ENCODE measurements around the gene MPP3. TPM values are rescaled to one million over a fixed set of nuclear protein-coding genes. Genes with fewer than 3 reads are reported as not detected.
A peak's percentile ranks its signal among the peaks of the same experiment; 100 is the strongest.

Gene MPP3
- total RNA-seq, 2 experiments from 2014 or later = not detected

DNA sequence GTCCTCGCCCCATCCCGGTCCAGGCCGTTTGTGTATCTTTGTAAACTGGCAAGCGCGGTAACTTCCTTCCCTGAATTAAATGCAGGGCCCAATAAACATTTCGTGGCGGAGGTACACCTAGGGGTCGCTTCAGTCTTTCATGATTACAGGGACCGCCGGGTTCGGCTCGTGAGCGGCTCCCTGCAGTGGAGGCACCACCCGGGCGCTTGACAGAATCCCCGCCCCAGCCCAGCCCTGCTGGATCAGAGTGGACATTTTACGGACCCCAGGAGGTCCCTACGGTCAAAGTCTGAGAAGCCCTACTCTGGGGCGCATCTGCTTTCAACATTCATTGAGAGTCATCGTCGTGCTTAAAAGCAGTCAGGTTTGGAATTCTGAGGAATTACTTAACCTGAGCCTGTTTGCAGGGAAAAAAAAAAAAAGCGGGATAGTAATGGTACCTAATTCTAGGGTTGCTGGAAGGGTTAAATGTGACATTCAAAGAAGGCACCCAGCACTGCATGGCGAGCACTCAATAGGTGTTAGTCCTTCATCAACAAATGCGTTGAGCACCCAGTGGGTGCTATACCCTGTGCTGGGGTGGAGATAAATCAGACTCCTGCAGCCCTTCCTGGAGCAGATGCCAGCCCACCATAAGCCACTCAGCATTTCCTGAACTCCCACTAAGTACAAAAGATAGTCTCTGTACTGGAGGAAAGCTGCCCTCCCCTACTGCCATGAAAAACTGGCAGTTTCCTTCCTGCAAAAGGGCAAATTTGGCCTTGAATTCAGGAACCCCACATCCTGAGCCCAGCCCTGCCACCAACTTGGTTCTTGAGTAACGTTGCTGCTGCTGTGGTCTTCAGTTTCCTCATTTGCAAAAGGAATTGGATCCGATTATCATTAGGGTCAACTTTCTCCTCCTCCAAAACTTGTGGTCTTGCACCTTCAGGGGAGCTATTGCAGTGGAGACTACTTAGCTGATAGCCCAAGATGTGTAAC lies 53.5 kb downstream of the MPP3 start:
- ChIA-PET CTCF (ENCODE audit: unreplicated experiment) (no interaction called here), POLR2A (no interaction called here)
- TF ChIP-seq EZH2phosphoT487 (IDR thresholded peaks at IDR 0.05; ENCODE audit: borderline replicate concordance, low read depth, low read length) = no peak
- TF ChIP-seq, protein P1, sequence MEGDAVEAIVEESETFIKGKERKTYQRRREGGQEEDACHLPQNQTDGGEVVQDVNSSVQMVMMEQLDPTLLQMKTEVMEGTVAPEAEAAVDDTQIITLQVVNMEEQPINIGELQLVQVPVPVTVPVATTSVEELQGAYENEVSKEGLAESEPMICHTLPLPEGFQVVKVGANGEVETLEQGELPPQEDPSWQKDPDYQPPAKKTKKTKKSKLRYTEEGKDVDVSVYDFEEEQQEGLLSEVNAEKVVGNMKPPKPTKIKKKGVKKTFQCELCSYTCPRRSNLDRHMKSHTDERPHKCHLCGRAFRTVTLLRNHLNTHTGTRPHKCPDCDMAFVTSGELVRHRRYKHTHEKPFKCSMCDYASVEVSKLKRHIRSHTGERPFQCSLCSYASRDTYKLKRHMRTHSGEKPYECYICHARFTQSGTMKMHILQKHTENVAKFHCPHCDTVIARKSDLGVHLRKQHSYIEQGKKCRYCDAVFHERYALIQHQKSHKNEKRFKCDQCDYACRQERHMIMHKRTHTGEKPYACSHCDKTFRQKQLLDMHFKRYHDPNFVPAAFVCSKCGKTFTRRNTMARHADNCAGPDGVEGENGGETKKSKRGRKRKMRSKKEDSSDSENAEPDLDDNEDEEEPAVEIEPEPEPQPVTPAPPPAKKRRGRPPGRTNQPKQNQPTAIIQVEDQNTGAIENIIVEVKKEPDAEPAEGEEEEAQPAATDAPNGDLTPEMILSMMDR (conservative IDR thresholded peaks at IDR 0.05; ENCODE audit: low read length) = peak; percentile 45; the same call in 1 of the 2 replicates
- Histone ChIP-seq H3K4me1 (ENCODE audit: insufficient read depth, low read length, poor library complexity, severe bottlenecking) (peaks cover 13% of the 10 kb centered on the region), H3K36me3 (ENCODE audit: insufficient read depth, low read length) (no peaks in the 10 kb centered on the region), H3K4me2 (ENCODE audit: low read length) (peak overlapping the region; percentile 99), H3K9me3 (ENCODE audit: low read length) (no peaks in the 10 kb centered on the region), H4K20me1 (ENCODE audit: insufficient read depth, low read length) (no peaks in the 10 kb centered on the region), H3K9me2 (ENCODE audit: insufficient read depth, low read length) (no peaks in the 10 kb centered on the region), H3K4me3 (ENCODE audit: low read depth, low read length, poor library complexity, severe bottlenecking) (peak overlapping the region; percentile 96), H2AFZ (ENCODE audit: low read length) (peak overlapping the region; percentile 93), H3K27ac (ENCODE audit: low read depth, low read length, poor library complexity, severe bottlenecking) (no peak overlapping the region), H3K79me2 (ENCODE audit: insufficient read depth, low read depth, low read length) (no peaks in the 10 kb centered on the region)
- intact Hi-C loops (cut with micrococcal nuclease; ENCODE audit: unreplicated experiment) = no loop called here
- no peak for DNase-seq (ENCODE audit: low spot score)
- BruUV-seq (replicated peaks) = no TSS peak

DNA sequence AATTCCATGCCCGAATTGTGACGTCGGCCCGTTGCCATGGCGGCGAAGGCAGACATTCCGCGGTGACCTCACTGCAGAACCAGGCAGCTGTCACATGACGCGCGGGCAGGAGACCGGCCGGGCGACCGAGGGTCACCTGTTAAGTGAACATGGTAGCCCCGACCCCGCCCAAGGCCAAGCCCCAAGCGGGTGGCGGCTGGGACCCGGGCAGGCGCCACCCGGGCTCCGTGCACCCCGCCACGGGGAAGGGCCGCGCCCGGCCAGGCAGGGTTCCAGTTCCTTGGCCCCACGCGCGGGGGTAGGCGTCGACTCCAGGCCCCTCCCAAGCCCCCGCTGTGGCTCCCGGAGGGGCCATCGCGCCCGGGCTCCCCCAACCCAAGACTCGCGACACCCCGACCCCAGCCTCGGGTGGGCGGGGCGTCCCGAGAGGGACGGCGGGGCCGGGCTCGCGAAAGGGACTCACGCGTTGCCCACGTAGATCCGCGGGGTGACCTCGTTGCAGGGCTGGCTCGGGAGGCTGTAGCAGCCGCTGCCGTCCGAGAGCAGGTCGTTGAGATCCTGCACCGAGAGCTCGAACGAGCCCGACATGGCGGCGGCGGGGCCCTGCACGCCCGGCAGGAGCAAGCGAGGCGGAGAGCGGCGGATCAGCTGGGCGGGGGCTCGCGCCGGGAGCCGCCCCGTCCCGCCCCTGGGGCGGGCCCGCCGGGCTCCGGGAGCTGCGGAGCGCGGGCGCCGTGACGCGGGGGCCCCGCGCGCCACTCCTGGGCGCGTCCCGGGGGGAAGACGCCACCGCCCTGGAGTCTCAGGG lies 54.4 kb downstream of the MPP3 start, which contains the start of gene DUSP3:
DUSP3 (minus strand) TSS at position 641 of the 808 bp plus-strand sequence; CDS start at position 588, 53 bp downstream.
- BruUV-seq (replicated peaks) = no TSS peak
- peaks cover 13% of the 10 kb centered on the region for H3K4me1 ChIP-seq (ENCODE audit: insufficient read depth, low read length, poor library complexity, severe bottlenecking)
- peak; percentile 80 for DNase-seq (ENCODE audit: low spot score)
- no peaks in the 10 kb centered on the region for H3K79me2 ChIP-seq (ENCODE audit: insufficient read depth, low read depth, low read length)
- peak within 1 kb of the TSS; percentile 96 for H3K4me3 ChIP-seq (ENCODE audit: low read depth, low read length, poor library complexity, severe bottlenecking)
- no peaks in the 10 kb centered on the region for H4K20me1 ChIP-seq (ENCODE audit: insufficient read depth, low read length)
- no peaks in the 10 kb centered on the region for H3K9me3 ChIP-seq (ENCODE audit: low read length)
- no peaks in the 10 kb centered on the region for H3K9me2 ChIP-seq (ENCODE audit: insufficient read depth, low read length)
- peak within 1 kb of the TSS; percentile 97 for H2AFZ ChIP-seq (ENCODE audit: low read length)
- no peak within 1 kb of the TSS for H3K27ac ChIP-seq (ENCODE audit: low read depth, low read length, poor library complexity, severe bottlenecking)
- ChIA-PET CTCF (ENCODE audit: unreplicated experiment) (no interaction called here), POLR2A (no interaction called here)
- H3K4me2 ChIP-seq (ENCODE audit: low read length) = peak within 1 kb of the TSS; percentile 99
- H3K36me3 ChIP-seq (ENCODE audit: insufficient read depth, low read length) = no peaks in the 10 kb centered on the region
- TF ChIP-seq, protein P1 (conservative IDR thresholded peaks at IDR 0.05; ENCODE audit: low read length) = no peak
- TF ChIP-seq EZH2phosphoT487 (IDR thresholded peaks at IDR 0.05; ENCODE audit: borderline replicate concordance, low read depth, low read length) = no peak
- intact Hi-C loops (cut with micrococcal nuclease; ENCODE audit: unreplicated experiment) = no loop called here
